H1 (cell line): ENCODE data around the gene CSN3. TPM values are rescaled to one million over a fixed set of nuclear protein-coding genes. Genes with fewer than 3 reads are reported as not detected.

Source experiments
- CTCF ChIA-PET: fragments of 300-600 bp; sonication (Branson Sonifier 250); formaldehyde crosslinking; loops from one replicate; lab custom pipeline; 2021; ENCODE audit not compliant: partially characterized antibody; lab: Charles Lee
- POLR2A ChIA-PET: fragments of 300-600 bp; sonication (Branson Sonifier 250); formaldehyde crosslinking; loops from one replicate; lab custom pipeline; 2021; ENCODE audit warnings: inconsistent platforms; ENCODE audit not compliant: partially characterized antibody; lab: Charles Lee
- DNase-seq, 2 experiments: peaks; one replicate each; pipeline versions ENCODE4 v3.0.0 to v3.0.0-alpha.2; 2010 to 2022; ENCODE audit warnings: low spot score in 2 of 2, low read depth in 1 of 2, mixed read lengths in 1 of 2
- FAIRE-seq: peaks from 2 replicates; lab custom pipeline; 2011; peaks lifted over from hg19 to GRCh38; lab: Jason Lieb, UNC
- H2AFZ ChIP-seq: 2 replicates; pipeline ENCODE4 v1.8.1; 2012; ENCODE audit warnings: low read length, inconsistent platforms
- H2AK5ac ChIP-seq: 2 replicates; pipeline ENCODE4 v1.6.1; 2013; ENCODE audit warnings: low read depth, low read length
- H2BK120ac ChIP-seq: replicated peaks from 2 replicates; pipeline ENCODE3; 2013; ENCODE audit warnings: low read depth, low read length, inconsistent platforms
- H2BK12ac ChIP-seq: 2 replicates; pipeline ENCODE4 v1.6.1; 2013; ENCODE audit warnings: low read depth, low read length
- H2BK15ac ChIP-seq: 2 replicates; pipeline ENCODE4 v1.6.1; 2013; ENCODE audit warnings: low read length
- H2BK20ac ChIP-seq: 2 replicates; pipeline ENCODE4 v1.6.1; 2013; ENCODE audit warnings: low read length
- H2BK5ac ChIP-seq: 2 replicates; pipeline ENCODE4 v1.6.1; 2013; ENCODE audit warnings: low read depth, low read length
- H3K14ac ChIP-seq: 2 replicates; pipeline ENCODE4 v1.6.1; 2013; ENCODE audit warnings: inconsistent platforms; ENCODE audit not compliant: insufficient read length
- H3K18ac ChIP-seq: 2 replicates; pipeline ENCODE4 v1.6.1; 2013; ENCODE audit warnings: low read length; ENCODE audit errors: extremely low read depth
- H3K23ac ChIP-seq: 2 replicates; pipeline ENCODE4 v1.6.1; 2013; ENCODE audit warnings: inconsistent platforms; ENCODE audit not compliant: insufficient read length
- H3K23me2 ChIP-seq: 2 replicates; pipeline ENCODE4 v1.6.1; 2013; ENCODE audit warnings: low read depth, low read length
- H3K27ac ChIP-seq: 2 replicates; pipeline ENCODE4 v1.6.1; 2011; ENCODE audit warnings: low read depth, low read length, inconsistent platforms
- H3K27me3 ChIP-seq, 4 experiments: replicated peaks in 1 of 4; 1 replicate in 1 of 4; 2 replicates in 3 of 4; pipeline versions ENCODE4 v1.6.1 to v1.8.1; 2011 to 2013; ENCODE audit warnings: low read length in 3 of 4, mild to moderate bottlenecking in 3 of 4, inconsistent platforms in 2 of 4, mixed read lengths in 2 of 4, moderate library complexity in 1 of 4; ENCODE audit not compliant: control insufficient read depth in 3 of 4, insufficient read depth in 3 of 4; ENCODE audit errors: extremely low read depth in 1 of 4
- H3K36me3 ChIP-seq, 4 experiments: 2 replicates each; pipeline versions ENCODE4 v1.6.1 to v1.8.1; 2011 to 2013; ENCODE audit warnings: mild to moderate bottlenecking in 4 of 4, low read length in 3 of 4, moderate library complexity in 2 of 4, control low read depth in 1 of 4, inconsistent platforms in 1 of 4; ENCODE audit not compliant: insufficient read depth in 4 of 4, control insufficient read depth in 2 of 4
- H3K4ac ChIP-seq: replicated peaks from 2 replicates; pipeline ENCODE3; 2013; ENCODE audit warnings: low read length, low read depth, mixed read lengths, inconsistent platforms; ENCODE audit not compliant: insufficient read length
- H3K4me1 ChIP-seq, 4 experiments: replicated peaks in 1 of 4; 1 replicate in 1 of 4; 2 replicates in 3 of 4; pipeline versions ENCODE4 v1.6.1 to v1.8.1; 2011 to 2013; ENCODE audit warnings: low read length in 3 of 4, inconsistent platforms in 2 of 4, mixed read lengths in 1 of 4; ENCODE audit not compliant: insufficient read depth in 4 of 4, control insufficient read depth in 3 of 4
- H3K4me2 ChIP-seq, 2 experiments: 2 replicates each; pipeline versions ENCODE4 v1.6.1 to v1.8.1; 2011 to 2013; ENCODE audit warnings: low read depth in 2 of 2, low read length in 2 of 2, control low read depth in 1 of 2, inconsistent platforms in 1 of 2, mild to moderate bottlenecking in 1 of 2; ENCODE audit not compliant: insufficient read depth in 1 of 2
- H3K4me3 ChIP-seq, 4 experiments: fragments of 200-600, 300-600 bp in 1 of 4; sonication (generic), shearing (Covaris generic), sonication (Bioruptor Twin) in 1 of 4; 2 replicates each; pipeline versions ENCODE4 v1.5.1 to v1.8.1; 2011 to 2016; ENCODE audit warnings: low read length in 4 of 4, low read depth in 3 of 4, control low read depth in 2 of 4, inconsistent platforms in 2 of 4, mild to moderate bottlenecking in 2 of 4, mixed read lengths in 1 of 4, moderate library complexity in 1 of 4; ENCODE audit not compliant: insufficient read depth in 2 of 4; ENCODE audit errors: extremely low read depth in 1 of 4
- H3K56ac ChIP-seq: replicated peaks from 2 replicates; pipeline ENCODE3; 2013; ENCODE audit warnings: low read depth, mild to moderate bottlenecking, mixed read lengths, low read length, inconsistent platforms; ENCODE audit not compliant: insufficient read length
- H3K79me1 ChIP-seq: 2 replicates; pipeline ENCODE4 v1.6.1; 2013; ENCODE audit warnings: low read depth, low read length, control low read depth
- H3K79me2 ChIP-seq, 2 experiments: 2 replicates each; pipeline versions ENCODE4 v1.6.1 to v1.8.1; 2012 to 2013; ENCODE audit warnings: low read length in 2 of 2, mild to moderate bottlenecking in 2 of 2, inconsistent platforms in 1 of 2; ENCODE audit not compliant: insufficient read depth in 2 of 2, control insufficient read depth in 1 of 2
- H3K9ac ChIP-seq, 4 experiments: replicated peaks in 1 of 4; 1 replicate in 1 of 4; 2 replicates in 3 of 4; pipeline versions ENCODE4 v1.6.1 to v1.8.1; 2011 to 2013; ENCODE audit warnings: low read depth in 3 of 4, low read length in 3 of 4, control low read depth in 2 of 4, mild to moderate bottlenecking in 2 of 4, moderate library complexity in 2 of 4, inconsistent platforms in 1 of 4; ENCODE audit errors: extremely low read depth in 1 of 4
- H3K9me3 ChIP-seq, 2 experiments: 2 replicates each; pipeline versions ENCODE4 v1.6.1 to v1.8.1; 2012 to 2013; ENCODE audit warnings: mild to moderate bottlenecking in 2 of 2, moderate library complexity in 2 of 2, control low read depth in 1 of 2, inconsistent platforms in 1 of 2, low read depth in 1 of 2, low read length in 1 of 2, mixed read lengths in 1 of 2; ENCODE audit not compliant: insufficient read depth in 2 of 2
- H4K20me1 ChIP-seq, 2 experiments: replicated peaks in 1 of 2; 2 replicates each; pipeline versions ENCODE3 to v1.8.1; 2011 to 2013; ENCODE audit warnings: inconsistent platforms in 2 of 2, low read length in 2 of 2, mild to moderate bottlenecking in 1 of 2; ENCODE audit not compliant: insufficient read depth in 2 of 2, control insufficient read depth in 1 of 2
- H4K5ac ChIP-seq: 2 replicates; pipeline ENCODE4 v1.6.1; 2013; ENCODE audit warnings: low read length, low read depth, mixed read lengths, inconsistent platforms; ENCODE audit not compliant: insufficient read length
- H4K8ac ChIP-seq: 2 replicates; pipeline ENCODE4 v1.8.0; 2013; ENCODE audit warnings: mild to moderate bottlenecking, moderate library complexity, low read length, inconsistent platforms; ENCODE audit not compliant: insufficient read depth; ENCODE audit errors: extremely low read depth
- H4K91ac ChIP-seq: replicated peaks from 2 replicates; pipeline ENCODE3; 2013; ENCODE audit warnings: low read length, mixed read lengths, inconsistent platforms; ENCODE audit not compliant: insufficient read length
- ASH2L ChIP-seq: fragments of 200-600, 300-600 bp; sonication (generic); IDR thresholded peaks from one replicate; pipeline ENCODE4 v1.7.1; 2017; ENCODE audit warnings: low read length
- ATF2 ChIP-seq: IDR thresholded peaks from 2 replicates; pipeline ENCODE4 v1.6.1; 2012; ENCODE audit warnings: low read length, inconsistent platforms
- CREB1 ChIP-seq: IDR thresholded peaks from 2 replicates; pipeline ENCODE4 v1.6.1; 2012; ENCODE audit warnings: inconsistent platforms
- HDAC2 ChIP-seq, 2 experiments: fragments of 300-600 bp in 1 of 2; sonication (generic) in 1 of 2; IDR thresholded peaks; 2 replicates each; pipeline ENCODE4 v1.6.1; 2011 to 2012; ENCODE audit warnings: low read depth in 2 of 2, low read length in 2 of 2, mild to moderate bottlenecking in 2 of 2, moderate library complexity in 2 of 2, borderline replicate concordance in 1 of 2, inconsistent platforms in 1 of 2
- KDM4A ChIP-seq: IDR thresholded peaks from one replicate; pipeline ENCODE4 v1.7.1; 2012; ENCODE audit warnings: low read depth, mild to moderate bottlenecking, moderate library complexity, low read length, inconsistent platforms; ENCODE audit not compliant: severe bottlenecking
- NRF1 ChIP-seq: IDR thresholded peaks from 2 replicates; pipeline ENCODE4 v1.6.1; 2011; ENCODE audit warnings: mild to moderate bottlenecking, low read depth, low read length, improper control_type of control experiment
- PHF8 ChIP-seq: fragments of 200-600 bp; sonication (generic); conservative IDR thresholded peaks from 2 replicates; pipeline ENCODE4 v1.7.1; 2012; ENCODE audit warnings: low read depth, mild to moderate bottlenecking, inconsistent platforms, low read length, moderate library complexity
- RBBP5 ChIP-seq: IDR thresholded peaks from 2 replicates; pipeline ENCODE4 v1.7.1; 2012; ENCODE audit warnings: low read depth, mild to moderate bottlenecking, inconsistent platforms, low read length, moderate library complexity, borderline replicate concordance
- RFX5 ChIP-seq: IDR thresholded peaks from 2 replicates; pipeline ENCODE4 v1.6.1; 2011; ENCODE audit warnings: low read depth, low read length, improper control_type of control experiment, borderline replicate concordance
- TBP ChIP-seq: IDR thresholded peaks from 2 replicates; pipeline ENCODE4 v1.6.1; 2011; ENCODE audit warnings: low read depth, low read length, improper control_type of control experiment
- WGBS, 2 experiments: shearing (Covaris generic) in 1 of 2; methylation state at CpG; one replicate each; pipeline versions ENCODE4 v1.1.6 to v1.1.7; 2013 to 2015; ENCODE audit warnings: low lambda C conversion rate in 2 of 2, mixed read lengths in 2 of 2, inconsistent platforms in 1 of 2, low coverage in 1 of 2, missing lambda C conversion rate in 1 of 2; ENCODE audit not compliant: insufficient replicate concordance in 2 of 2, insufficient coverage in 1 of 2, insufficient read length in 1 of 2; ENCODE audit errors: extremely low coverage in 1 of 2, missing lambda C conversion rate in 1 of 2; 5-methylcytosine and 5-hydroxymethylcytosine counted together
- polyA plus RNA-seq, 7 experiments: library from polyadenylated mRNA; depleted of rRNA in 3 of 7; stranded (reverse) in 5 of 7; unstranded in 2 of 7; fragments of >200 nt in 5 of 7; fragments of 200-250 nt in 2 of 7; gene quantifications; 1 replicate in 5 of 7; 2 replicates in 1 of 7; 4 replicates in 1 of 7; pipeline versions ENCODE4 v1.2.1 to v1.2.3, GENCODE V29; 2011 to 2013; ENCODE audit warnings: missing spikeins in 2 of 7, mixed read lengths in 2 of 7
- total RNA-seq: library from RNA; stranded (reverse); fragmentation: NEBNext Ultra II Directional; extraction: Animal tissue kit (Norgen Biotek cat#: 25700); gene quantifications from 2 replicates; pipeline ENCODE4 v1.2.1, GENCODE V29; 2021
- TF ChIP-seq, protein P1 (sequence below): IDR thresholded peaks from 2 replicates; pipeline ENCODE4 v1.6.1; 2011; ENCODE audit warnings: low read length, improper control_type of control experiment

CSN3 gene
- total and polyA plus RNA-seq, 2 of the 8 experiments (the other 6 are each of a cell fraction or from before 2014, with no cell fraction given), result not detected

DNA sequence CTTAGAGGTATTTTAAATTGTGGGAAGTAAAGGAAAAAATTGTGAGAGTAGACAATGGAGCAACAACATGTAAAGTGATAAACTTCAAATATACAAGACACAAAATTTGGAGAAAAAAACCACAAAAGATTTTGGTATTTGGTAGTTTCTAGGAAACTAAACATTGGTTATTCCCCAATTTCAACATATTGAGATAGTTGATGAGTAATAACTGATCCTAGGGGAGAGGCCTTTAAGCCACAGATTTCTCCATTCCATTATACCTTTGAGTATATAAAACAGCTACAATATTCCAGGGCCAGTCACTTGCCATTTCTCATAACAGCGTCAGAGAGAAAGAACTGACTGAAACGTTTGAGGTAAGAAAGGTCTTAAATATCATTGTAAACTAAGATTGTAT lies 16.6 kb upstream of the CSN3 start, which contains the start of gene FDCSP:
Gene FDCSP, plus strand, starts transcription at position 301 of the 400 bp plus-strand sequence. CDS start 5,071 bp downstream, outside the sequence.
- no peak for DNase-seq
- no peak within 1 kb of the TSS for H2BK15ac ChIP-seq
- H3K79me1 ChIP-seq, result no peaks in the 10 kb centered on the region
- H3K23ac ChIP-seq, result no peak within 1 kb of the TSS
- H2BK120ac ChIP-seq, result no peak within 1 kb of the TSS
- no peak within 1 kb of the TSS for H4K91ac ChIP-seq
- no peaks in the 10 kb centered on the region for H3K79me2 ChIP-seq
- no peak within 1 kb of the TSS for H3K4ac ChIP-seq
- H4K5ac ChIP-seq, result no peak within 1 kb of the TSS
- no peak for FAIRE-seq
- H3K4me2 ChIP-seq, result no peak within 1 kb of the TSS
- no peak within 1 kb of the TSS for H2BK12ac ChIP-seq
- H2BK5ac ChIP-seq, result no peak within 1 kb of the TSS
- no peaks in the 10 kb centered on the region for H3K27me3 ChIP-seq
- no peak within 1 kb of the TSS for H2BK20ac ChIP-seq
- no peak within 1 kb of the TSS for H3K14ac ChIP-seq
- no peaks in the 10 kb centered on the region; the same call in 1 of the 2 replicates for H3K23me2 ChIP-seq
- no peak within 1 kb of the TSS for H3K56ac ChIP-seq
- H3K36me3 ChIP-seq, result no peaks in the 10 kb centered on the region
- ChIA-PET CTCF (no interaction called here), POLR2A (no interaction called here)
- no peak within 1 kb of the TSS for H2AK5ac ChIP-seq
- no peak within 1 kb of the TSS for H3K4me3 ChIP-seq
- H3K9me3 ChIP-seq, result no peaks in the 10 kb centered on the region
- no peak within 1 kb of the TSS for H4K8ac ChIP-seq
- no peaks in the 10 kb centered on the region for H3K4me1 ChIP-seq
- H3K9ac ChIP-seq, result no peak within 1 kb of the TSS
- no peak within 1 kb of the TSS for H2AFZ ChIP-seq
- no peak within 1 kb of the TSS for H3K18ac ChIP-seq
- no peaks in the 10 kb centered on the region for H4K20me1 ChIP-seq
- 84% methylated on average over 2 of the region's 2 CpGs; no CpG with 5 or more reads in 1 of the 2 experiments for WGBS, 2 experiments
- H3K27ac ChIP-seq, result no peak within 1 kb of the TSS
- TF ChIP-seq NRF1 (no peak), RFX5 (no peak), HDAC2 (IDR thresholded peaks at IDR 0.05; ENCODE audit: borderline replicate concordance in 1 of 2, low read depth in 2 of 2, low read length in 2 of 2) (no peak), RBBP5 (no peak), KDM4A (no peak), CREB1 (no peak), ATF2 (no peak), ASH2L (no peak), TBP (no peak), PHF8 (no peak)
- TF ChIP-seq, protein P1, sequence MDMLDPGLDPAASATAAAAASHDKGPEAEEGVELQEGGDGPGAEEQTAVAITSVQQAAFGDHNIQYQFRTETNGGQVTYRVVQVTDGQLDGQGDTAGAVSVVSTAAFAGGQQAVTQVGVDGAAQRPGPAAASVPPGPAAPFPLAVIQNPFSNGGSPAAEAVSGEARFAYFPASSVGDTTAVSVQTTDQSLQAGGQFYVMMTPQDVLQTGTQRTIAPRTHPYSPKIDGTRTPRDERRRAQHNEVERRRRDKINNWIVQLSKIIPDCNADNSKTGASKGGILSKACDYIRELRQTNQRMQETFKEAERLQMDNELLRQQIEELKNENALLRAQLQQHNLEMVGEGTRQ, result no peak
